OCI-LY1 (cell line): ENCODE data around the gene CLPX.

Source experiments
- CTCF ChIP-seq: fragments of 200-600 bp; sonication (generic), shearing (Covaris generic); IDR thresholded peaks from 2 replicates; pipeline ENCODE4 v1.5.1; 2017; ENCODE audit warnings: mild to moderate bottlenecking, antibody characterized with exemption, low read length, moderate library complexity, mixed read lengths
- EZH2 ChIP-seq: fragments of 200-600 bp; sonication (generic), shearing (Covaris generic); IDR thresholded peaks from 2 replicates; pipeline ENCODE4 v1.8.0; 2017; ENCODE audit warnings: borderline replicate concordance, mixed run types, mild to moderate bottlenecking, antibody characterized with exemption, low read length, moderate library complexity, mixed read lengths

- TF ChIP-seq CTCF (no peak), EZH2 (no peak)
These were observed 54.2 kb downstream of the CLPX start for GRCh38 chr15:65130941-65131340.
